Rectal smooth muscle tissue (tissue), 1 donor: ENCODE data around the gene NGRN.
"Not testable (repeated sequence)": the region's sequence is repeated elsewhere in the genome, so short reads cannot be mapped to it uniquely, and the experiment has no call there.

ENCODE experiments used
- H3K27ac ChIP-seq: one replicate; pipeline ENCODE4 v1.7.0; 2013; ENCODE audit warnings: low read depth, low read length, inconsistent platforms
- H3K27me3 ChIP-seq: one replicate; pipeline ENCODE4 v1.7.0; 2013; ENCODE audit warnings: low read length; ENCODE audit not compliant: control insufficient read depth, insufficient read depth
- H3K36me3 ChIP-seq: one replicate; pipeline ENCODE4 v1.7.0; 2013; ENCODE audit warnings: low read length; ENCODE audit not compliant: control insufficient read depth, insufficient read depth
- H3K4me1 ChIP-seq: one replicate; pipeline ENCODE4 v1.7.0; 2013; ENCODE audit warnings: low read length; ENCODE audit not compliant: control insufficient read depth, insufficient read depth
- H3K4me3 ChIP-seq: one replicate; pipeline ENCODE4 v1.7.0; 2013; ENCODE audit warnings: low read length
- H3K9ac ChIP-seq: one replicate; pipeline ENCODE4 v1.7.0; 2013; ENCODE audit warnings: low read length

The NGRN gene

GRCh38 chr15:90295270-90295648 lies 29.8 kb downstream of the NGRN start:
- no peak overlapping the region for H3K9ac ChIP-seq
- no peak overlapping the region for H3K27ac ChIP-seq
- no peaks in the 10 kb centered on the region for H3K4me1 ChIP-seq
- H3K27me3 ChIP-seq, result no peaks in the 10 kb centered on the region
- no peaks in the 10 kb centered on the region for H3K36me3 ChIP-seq
- no peak overlapping the region for H3K4me3 ChIP-seq

GRCh38 chr15:90296316-90296884 lies 30.9 kb downstream of the NGRN start:
- not testable (repeated sequence) for H3K4me1 ChIP-seq, H3K36me3 ChIP-seq, H3K4me3 ChIP-seq, H3K27ac ChIP-seq, H3K9ac ChIP-seq, H3K27me3 ChIP-seq

GRCh38 chr15:90297021-90297420 lies 31.5 kb downstream of the NGRN start:
- Histone ChIP-seq H3K4me3 (no peak overlapping the region), H3K9ac (no peak overlapping the region), H3K36me3 (no peaks in the 10 kb centered on the region), H3K27me3 (no peaks in the 10 kb centered on the region), H3K4me1 (no peaks in the 10 kb centered on the region), H3K27ac (no peak overlapping the region)

GRCh38 chr15:90300541-90300940 lies 35.1 kb downstream of the NGRN start:
- Histone ChIP-seq H3K27me3 (no peaks in the 10 kb centered on the region), H3K4me3 (no peak overlapping the region), H3K27ac (no peak overlapping the region), H3K4me1 (no peaks in the 10 kb centered on the region), H3K9ac (no peak overlapping the region), H3K36me3 (no peaks in the 10 kb centered on the region)

GRCh38 chr15:90300988-90301706 lies 35.7 kb downstream of the NGRN start:
- Histone ChIP-seq H3K36me3 (no peaks in the 10 kb centered on the region), H3K27ac (no peak overlapping the region)

DNA sequence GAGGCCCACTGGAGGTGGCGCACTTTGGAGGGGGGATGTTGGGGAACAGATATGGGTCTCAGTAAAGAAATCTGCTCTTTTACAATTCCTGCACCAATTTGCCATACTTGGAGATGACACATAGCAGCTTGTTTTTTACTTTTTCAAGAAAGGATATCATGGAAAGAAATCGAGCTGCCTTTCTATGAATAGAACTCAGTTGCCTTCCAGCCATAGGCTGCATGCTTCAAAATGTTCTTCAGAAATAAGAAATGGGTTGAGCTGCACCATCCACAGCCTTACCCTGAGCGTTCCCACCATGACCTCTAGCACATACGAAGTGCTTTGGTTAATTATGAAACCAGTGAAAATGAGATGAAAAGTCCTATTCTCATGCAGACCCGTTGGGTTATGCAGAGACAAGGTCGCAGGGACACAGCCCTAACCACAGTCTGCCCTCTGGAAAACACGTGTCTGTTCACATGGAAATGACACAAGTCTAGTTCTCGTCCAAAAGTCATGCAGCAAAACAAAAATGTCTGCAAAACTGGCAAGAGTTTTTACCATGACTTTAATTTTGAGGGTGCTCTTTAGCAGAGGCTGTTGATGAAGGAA lies 36.3 kb downstream of the NGRN start:
- Histone ChIP-seq H3K4me3 (no peak overlapping the region), H3K4me1 (no peaks in the 10 kb centered on the region), H3K27me3 (no peaks in the 10 kb centered on the region), H3K9ac (no peak overlapping the region), H3K36me3 (no peaks in the 10 kb centered on the region), H3K27ac (no peak overlapping the region)

More at GRCh38 chr15:90300988-90301706, 35.7 kb downstream of the NGRN start:
- Histone ChIP-seq H3K4me3 (no peak overlapping the region), H3K27me3 (no peaks in the 10 kb centered on the region), H3K9ac (no peak overlapping the region), H3K4me1 (no peaks in the 10 kb centered on the region)

GRCh38 chr15:90305355-90305754 lies 39.9 kb downstream of the NGRN start:
- not testable (repeated sequence) for H3K36me3 ChIP-seq, H3K27ac ChIP-seq, H3K4me3 ChIP-seq, H3K9ac ChIP-seq, H3K27me3 ChIP-seq, H3K4me1 ChIP-seq

DNA sequence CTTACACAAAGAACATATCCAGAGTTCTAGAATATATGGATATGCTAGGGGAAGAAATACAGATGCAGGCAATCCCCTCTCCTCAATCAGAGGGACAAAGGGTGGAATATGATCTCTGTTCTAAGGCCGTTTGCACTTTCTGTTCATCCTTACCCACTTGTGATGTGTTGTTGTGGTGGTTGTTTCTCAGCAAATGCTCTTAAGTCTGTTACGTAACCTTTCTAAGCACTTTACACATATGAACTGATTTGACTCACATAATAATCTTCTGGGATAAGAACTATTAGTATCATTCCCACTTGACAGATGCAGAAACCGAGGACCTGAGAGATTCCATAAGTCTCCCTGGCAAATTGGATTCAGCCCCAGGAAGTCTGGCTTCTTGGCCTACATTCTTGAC lies 40.5 kb downstream of the NGRN start:
- H3K36me3 ChIP-seq, result no peaks in the 10 kb centered on the region
- H3K27ac ChIP-seq, result no peak overlapping the region
- H3K9ac ChIP-seq, result no peak overlapping the region
- H3K27me3 ChIP-seq, result no peaks in the 10 kb centered on the region
- H3K4me1 ChIP-seq, result no peaks in the 10 kb centered on the region
- H3K4me3 ChIP-seq, result no peak overlapping the region

- Histone ChIP-seq H3K36me3 (no peaks in the 10 kb centered on the region), H3K9ac (no peak overlapping the region), H3K27me3 (no peaks in the 10 kb centered on the region), H3K4me3 (no peak overlapping the region), H3K4me1 (no peaks in the 10 kb centered on the region), H3K27ac (no peak overlapping the region)
These were observed 41.1 kb downstream of the NGRN start for GRCh38 chr15:90306560-90306959.

DNA sequence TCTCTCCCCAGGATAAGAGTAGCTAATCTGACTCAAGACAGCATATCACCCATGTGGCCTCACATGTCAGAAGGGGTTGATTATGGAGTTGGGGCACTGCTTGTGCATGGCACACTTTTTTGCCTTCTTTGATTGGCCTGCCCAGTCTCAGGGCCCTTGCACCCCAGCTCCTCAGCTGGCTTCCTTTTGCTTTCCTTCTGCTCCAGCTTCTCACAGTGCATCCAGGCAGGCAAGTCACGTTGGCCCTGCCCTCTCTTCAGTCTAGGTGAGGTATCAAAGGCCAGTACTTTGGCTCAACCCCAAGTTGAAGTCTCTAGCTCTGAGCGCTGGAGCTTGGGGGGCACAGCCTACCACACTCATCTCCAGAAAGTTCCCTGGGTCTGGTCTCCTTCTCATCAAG lies 42.2 kb downstream of the NGRN start:
- no peak overlapping the region for H3K4me3 ChIP-seq
- no peak overlapping the region for H3K9ac ChIP-seq
- H3K27me3 ChIP-seq, result no peaks in the 10 kb centered on the region
- H3K27ac ChIP-seq, result no peak overlapping the region
- H3K36me3 ChIP-seq, result no peaks in the 10 kb centered on the region
- H3K4me1 ChIP-seq, result no peaks in the 10 kb centered on the region

DNA sequence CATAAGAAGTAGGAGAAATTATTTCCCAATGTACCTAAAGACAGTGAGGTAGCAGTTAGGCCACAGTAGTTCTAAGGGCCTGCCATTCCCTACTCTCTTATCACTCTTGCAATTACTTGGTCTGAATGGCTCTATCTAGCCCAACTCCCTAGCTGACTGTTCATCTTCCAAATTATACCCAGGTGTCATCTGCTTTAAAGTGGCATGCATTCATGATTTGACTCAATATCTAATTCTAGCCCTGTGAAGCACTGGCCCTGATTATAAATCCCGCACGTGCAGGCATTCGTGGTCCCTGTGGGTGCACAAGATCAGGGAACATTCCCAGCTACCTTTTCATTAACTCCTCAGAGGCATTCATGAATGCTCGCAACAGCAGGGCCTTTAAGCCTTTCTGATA lies 43.5 kb downstream of the NGRN start:
- Histone ChIP-seq H3K27ac (no peak overlapping the region), H3K4me1 (no peaks in the 10 kb centered on the region), H3K4me3 (no peak overlapping the region), H3K36me3 (no peaks in the 10 kb centered on the region), H3K27me3 (no peaks in the 10 kb centered on the region), H3K9ac (no peak overlapping the region)

DNA sequence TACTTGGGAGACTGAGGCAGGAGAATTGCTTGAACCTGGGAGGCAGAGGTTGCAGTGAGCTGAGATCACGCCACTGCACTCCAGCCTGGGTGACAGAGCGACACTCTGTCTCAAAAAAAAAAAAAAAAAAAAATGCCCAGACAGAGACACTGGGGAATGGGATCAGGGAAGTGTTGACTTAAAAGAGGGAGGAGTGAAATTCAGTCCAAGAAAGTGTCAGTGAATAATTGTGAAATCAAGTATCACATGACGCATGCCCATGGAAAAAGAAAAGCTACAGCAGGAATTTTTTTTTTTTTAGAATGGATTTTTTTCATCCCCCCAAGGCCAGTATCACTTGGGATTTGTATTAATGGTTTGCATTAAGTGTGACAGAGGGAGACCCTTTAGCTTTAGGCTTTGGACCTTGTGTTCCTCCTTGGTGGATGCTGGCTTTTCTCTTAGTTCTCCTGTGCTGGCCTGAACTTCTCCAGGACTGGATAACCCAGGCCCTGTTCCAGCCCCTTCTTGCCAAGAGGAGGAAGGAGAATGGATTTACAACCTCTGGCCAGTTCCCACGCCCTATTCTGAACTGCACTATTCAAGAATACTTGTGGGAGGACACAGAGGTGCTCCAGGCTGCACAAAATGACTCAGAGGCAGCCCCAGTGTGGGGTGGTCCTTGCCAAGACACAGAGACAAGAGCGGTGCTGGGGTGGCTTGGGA lies 50.0 kb downstream of the NGRN start:
- Histone ChIP-seq H3K27me3 (no peaks in the 10 kb centered on the region), H3K27ac (peak overlapping the region; percentile 69), H3K4me3 (no peak overlapping the region), H3K4me1 (peaks cover 11% of the 10 kb centered on the region), H3K36me3 (no peaks in the 10 kb centered on the region), H3K9ac (no peak overlapping the region)
